ENCODE measurements around the gene CHST5. TPM values are rescaled to one million over a fixed set of nuclear protein-coding genes. Genes with fewer than 3 reads are reported as not detected.

Gene CHST5
- polyA plus RNA-seq, 3 donors: not detected

DNA sequence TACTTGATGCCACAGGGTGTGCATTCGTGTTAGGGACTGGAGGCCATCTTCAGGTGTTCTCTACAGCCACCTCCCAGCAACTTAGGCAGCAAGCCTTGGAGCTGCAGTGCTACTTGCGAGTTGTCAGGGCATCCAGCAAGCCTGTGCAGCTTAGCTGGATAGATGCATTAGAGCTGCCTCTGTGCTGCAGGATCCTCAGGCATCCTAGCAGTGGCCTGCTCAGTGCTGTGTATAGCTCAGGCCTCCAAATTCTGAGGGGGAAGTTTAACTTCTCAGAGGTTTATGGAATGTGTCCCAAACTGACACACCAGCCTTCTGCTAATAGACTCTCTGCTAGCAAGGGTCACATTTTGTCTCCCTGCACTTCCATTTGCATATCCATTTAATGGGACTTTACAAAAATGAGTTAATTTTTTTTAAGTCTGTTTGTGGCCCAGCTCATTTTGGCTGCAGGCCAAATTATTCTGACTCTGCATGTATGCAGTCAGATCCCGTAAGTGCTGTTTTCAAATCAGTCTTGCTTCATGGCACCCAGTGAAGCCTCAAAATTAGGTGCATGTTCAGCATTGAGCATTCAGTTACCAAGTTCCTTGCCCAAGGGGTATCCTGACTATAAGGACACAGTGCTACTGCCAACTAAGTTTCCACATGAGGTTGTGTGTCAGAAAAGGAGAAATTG, 37.1 kb upstream of the CHST5 start:
- no peak for DNase-seq
- H3K36me3 ChIP-seq (replicated peaks in 1 of 2; ENCODE audit: control insufficient read depth in 1 of 2, insufficient read depth in 2 of 2, low read length in 2 of 2): peaks cover 69 to 95% of the 10 kb centered on the region in 2 donors
- Mint-ChIP-seq H3K27me3 (ENCODE audit: low read depth in 3 of 3) (no peaks in the 10 kb centered on the region), H3K4me1 (peaks cover 44% of the 10 kb centered on the region), H3K9me3 (no peaks in the 10 kb centered on the region), H3K27ac (peak overlapping the region in 1 of 7 donors; percentile 66), H3K36me3 (peaks cover 74 to 84% of the 10 kb centered on the region in 2 donors), H3K4me3 (no peak overlapping the region)
- H4K20me1 ChIP-seq (ENCODE audit: insufficient read depth, low read length): peaks cover 84% of the 10 kb centered on the region
- no peak overlapping the region for H2AFZ ChIP-seq (ENCODE audit: insufficient read depth, low read depth, low read length, poor library complexity, severe bottlenecking)
- H3K9me3 ChIP-seq (replicated peaks in 1 of 2; ENCODE audit: control insufficient read depth in 1 of 2, insufficient read depth in 1 of 2, low read length in 2 of 2): no peaks in the 10 kb centered on the region
- no peak overlapping the region for H3K4me3 ChIP-seq (replicated peaks in 1 of 3; ENCODE audit: low read depth in 2 of 3, low read length in 3 of 3)
- no peaks in the 10 kb centered on the region for H3K27me3 ChIP-seq (ENCODE audit: control insufficient read depth in 2 of 2, insufficient read depth in 2 of 2, low read length in 2 of 2)
- H3K4me2 ChIP-seq (replicated peaks; ENCODE audit: extremely low read depth, low read length, poor library complexity, severe bottlenecking): no peak overlapping the region
- intact Hi-C loops (cut with micrococcal nuclease): no loop called here
- peak overlapping the region in 1 of 2 donors; percentile 4 for H3K27ac ChIP-seq (ENCODE audit: low read depth in 1 of 2, low read length in 2 of 2)
- WGBS (ENCODE audit: insufficient coverage): 50% methylated on average over 2 of the region's 3 CpGs
- H3K79me2 ChIP-seq (ENCODE audit: insufficient read depth, low read length): peaks cover 25% of the 10 kb centered on the region
- peaks cover 21 to 32% of the 10 kb centered on the region in 2 donors for H3K4me1 ChIP-seq (ENCODE audit: control insufficient read depth in 1 of 2, insufficient read depth in 2 of 2, low read length in 2 of 2)
- H3K9ac ChIP-seq (ENCODE audit: insufficient read depth, low read length, poor library complexity, severe bottlenecking): no peak overlapping the region
- TF ChIP-seq CTCF (IDR thresholded peaks at IDR 0.05): no peak

- Mint-ChIP-seq H3K9me3 (peaks cover 0 to 2% (median 0%) of the 10 kb centered on the region in 7 donors), H3K4me1 (peaks cover 60% of the 10 kb centered on the region), H3K36me3 (peaks cover 58 to 66% of the 10 kb centered on the region in 2 donors), H3K27ac (peak overlapping the region; percentile 65 to 91 (median 87)), H3K27me3 (ENCODE audit: low read depth in 3 of 3) (no peaks in the 10 kb centered on the region), H3K4me3 (peak overlapping the region in 1 of 2 donors; percentile 20)
- H3K4me1 ChIP-seq (ENCODE audit: control insufficient read depth in 1 of 2, insufficient read depth in 2 of 2, low read length in 2 of 2): peaks cover 34 to 51% of the 10 kb centered on the region in 2 donors
- H3K9me3 ChIP-seq (replicated peaks in 1 of 2; ENCODE audit: control insufficient read depth in 1 of 2, insufficient read depth in 1 of 2, low read length in 2 of 2): no peaks in the 10 kb centered on the region
- H3K36me3 ChIP-seq (replicated peaks in 1 of 2; ENCODE audit: control insufficient read depth in 1 of 2, insufficient read depth in 2 of 2, low read length in 2 of 2): peaks cover 48 to 76% of the 10 kb centered on the region in 2 donors
- DNase-seq: peak in 2 of 3 donors; percentile 13 to 31
- 36% methylated on average over 4 of the region's 5 CpGs for WGBS (ENCODE audit: insufficient coverage)
- H2AFZ ChIP-seq (ENCODE audit: insufficient read depth, low read depth, low read length, poor library complexity, severe bottlenecking): no peak overlapping the region
- intact Hi-C loops (cut with micrococcal nuclease): no loop called here
- no peak overlapping the region for H3K9ac ChIP-seq (ENCODE audit: insufficient read depth, low read length, poor library complexity, severe bottlenecking)
- H3K4me2 ChIP-seq (replicated peaks; ENCODE audit: extremely low read depth, low read length, poor library complexity, severe bottlenecking): peak overlapping the region; percentile 5
- H3K27ac ChIP-seq (ENCODE audit: low read depth in 1 of 2, low read length in 2 of 2): peak overlapping the region; percentile 24 to 57
- no peak for TF ChIP-seq CTCF (IDR thresholded peaks at IDR 0.05)
- no peak overlapping the region for H3K4me3 ChIP-seq (replicated peaks in 1 of 3; ENCODE audit: low read depth in 2 of 3, low read length in 3 of 3)
- no peaks in the 10 kb centered on the region for H3K27me3 ChIP-seq (ENCODE audit: control insufficient read depth in 2 of 2, insufficient read depth in 2 of 2, low read length in 2 of 2)
- peaks cover 81% of the 10 kb centered on the region for H4K20me1 ChIP-seq (ENCODE audit: insufficient read depth, low read length)
- peaks cover 43% of the 10 kb centered on the region for H3K79me2 ChIP-seq (ENCODE audit: insufficient read depth, low read length)
These were observed 34.6 kb upstream of the CHST5 start for GRCh38 chr16:75570396-75571065.

All from CD14-positive monocyte (primary cell).